ENCODE results near the gene ARID1B. TPM values are rescaled to one million over a fixed set of nuclear protein-coding genes. Genes with fewer than 3 reads are reported as not detected.

Gene ARID1B
- polyA plus RNA-seq, 1 experiment: 17.0 TPM

- Histone ChIP-seq H3K27me3 (ENCODE audit: control insufficient read depth, insufficient read depth, low read length) (no peaks in the 10 kb centered on the region), H3K36me3 (ENCODE audit: control insufficient read depth, insufficient read depth, low read length) (peaks cover 24% of the 10 kb centered on the region), H3K4me3 (ENCODE audit: low read depth, low read length) (no peak overlapping the region)
- POLR2A ChIA-PET: no interaction called here
- no peak for TF ChIP-seq CTCF (IDR thresholded peaks at IDR 0.05; ENCODE audit: insufficient read depth, low read depth, low read length)
- CTCF ChIA-PET: no interaction called here
- no peak for DNase-seq (ENCODE audit: low read depth)
Measured at GRCh38 chr6:157200611-157201010, 423.4 kb downstream of the ARID1B start.

GRCh38 chr6:157201083-157201482, 423.9 kb downstream of the ARID1B start:
- Histone ChIP-seq H3K4me3 (ENCODE audit: low read depth, low read length) (no peak overlapping the region), H3K27me3 (ENCODE audit: control insufficient read depth, insufficient read depth, low read length) (no peaks in the 10 kb centered on the region), H3K36me3 (ENCODE audit: control insufficient read depth, insufficient read depth, low read length) (peaks cover 23% of the 10 kb centered on the region)
- CTCF ChIA-PET: no interaction called here
- no peak for TF ChIP-seq CTCF (IDR thresholded peaks at IDR 0.05; ENCODE audit: insufficient read depth, low read depth, low read length)
- POLR2A ChIA-PET: no interaction called here
- no peak for DNase-seq (ENCODE audit: low read depth)

- Histone ChIP-seq H3K36me3 (ENCODE audit: control insufficient read depth, insufficient read depth, low read length) (peaks cover 24% of the 10 kb centered on the region), H3K27me3 (ENCODE audit: control insufficient read depth, insufficient read depth, low read length) (no peaks in the 10 kb centered on the region), H3K4me3 (ENCODE audit: low read depth, low read length) (no peak overlapping the region)
- ChIA-PET POLR2A (no interaction called here), CTCF (interaction anchor here (1.0 kb wide), 1 partner anchor 10 kb away, joined by 5 read pairs; no protein-coding TSS in a partner anchor)
- no peak for TF ChIP-seq CTCF (IDR thresholded peaks at IDR 0.05; ENCODE audit: insufficient read depth, low read depth, low read length)
- no peak for DNase-seq (ENCODE audit: low read depth)
Measured at GRCh38 chr6:157203312-157203744, 426.1 kb downstream of the ARID1B start.

- ChIA-PET CTCF (interaction anchor here (1.0 kb wide), 1 partner anchor 10 kb away, joined by 5 read pairs; no protein-coding TSS in a partner anchor), POLR2A (no interaction called here)
- DNase-seq (ENCODE audit: low read depth): no peak
- peaks cover 24% of the 10 kb centered on the region for H3K36me3 ChIP-seq (ENCODE audit: control insufficient read depth, insufficient read depth, low read length)
- H3K27me3 ChIP-seq (ENCODE audit: control insufficient read depth, insufficient read depth, low read length): no peaks in the 10 kb centered on the region
- no peak for TF ChIP-seq CTCF (IDR thresholded peaks at IDR 0.05; ENCODE audit: insufficient read depth, low read depth, low read length)
- no peak overlapping the region for H3K4me3 ChIP-seq (ENCODE audit: low read depth, low read length)
Measured at GRCh38 chr6:157203764-157204163, 426.6 kb downstream of the ARID1B start.

- CTCF ChIA-PET: no interaction called here
Measured at GRCh38 chr6:157205473-157206358, 428.5 kb downstream of the ARID1B start.

More at GRCh38 chr6:157205473-157206358, 428.5 kb downstream of the ARID1B start:
- Histone ChIP-seq H3K36me3 (ENCODE audit: control insufficient read depth, insufficient read depth, low read length) (peaks cover 19% of the 10 kb centered on the region), H3K27me3 (ENCODE audit: control insufficient read depth, insufficient read depth, low read length) (no peaks in the 10 kb centered on the region), H3K4me3 (ENCODE audit: low read depth, low read length) (no peak overlapping the region)
- TF ChIP-seq CTCF (IDR thresholded peaks at IDR 0.05; ENCODE audit: insufficient read depth, low read depth, low read length): no peak
- no peak for DNase-seq (ENCODE audit: low read depth)
- POLR2A ChIA-PET: no interaction called here

All from BJ (cell line).